Heart left ventricle (tissue), 16 donors: Measurements from ENCODE around the gene THADA. TPM values are rescaled to one million over a fixed set of nuclear protein-coding genes. Genes with fewer than 3 reads are reported as not detected.
A peak's percentile ranks its signal among the peaks of the same experiment; 100 is the strongest.

Experiments used
- ATAC-seq, 4 donors: fragments of 200-7000 bp; cut with Tn5 transposase; one replicate each; pipeline ENCODE4 v1.9.1; 2020 to 2022; ENCODE audit warnings: moderate library complexity in 4 of 4, mild to moderate bottlenecking in 3 of 4, moderate number of reproducible peaks in 1 of 4
- DNase-seq, 5 donors: peaks; one replicate each; pipeline ENCODE4 v3.0.0-alpha.2; 2020
- H3K27ac ChIP-seq, 12 donors: fragments of 200-600 bp; sonication (generic) in 4 of 12; one replicate each; pipeline versions ENCODE4 v1.5.0 to v1.8.0; 2016 to 2022; ENCODE audit warnings: mild to moderate bottlenecking in 2 of 12
- H3K27me3 ChIP-seq, 9 donors: fragments of 200-600 bp; sonication (generic) in 2 of 9; one replicate each; pipeline versions ENCODE4 v1.5.1 to v1.8.0; 2016 to 2022; ENCODE audit warnings: mild to moderate bottlenecking in 3 of 9
- H3K36me3 ChIP-seq, 9 donors: fragments of 200-600 bp; sonication (generic) in 2 of 9; one replicate each; pipeline versions ENCODE4 v1.5.0 to v1.8.0; 2018 to 2022; ENCODE audit warnings: mild to moderate bottlenecking in 2 of 9
- H3K4me1 ChIP-seq, 12 donors: fragments of 200-600 bp; sonication (generic) in 4 of 12; one replicate each; pipeline versions ENCODE4 v1.5.0 to v1.8.0; 2016 to 2022; ENCODE audit warnings: mild to moderate bottlenecking in 3 of 12
- H3K4me3 ChIP-seq, 12 donors: fragments of 200-600 bp; sonication (generic) in 4 of 12; one replicate each; pipeline versions ENCODE4 v1.5.0 to v1.8.0; 2017 to 2022; ENCODE audit warnings: mild to moderate bottlenecking in 9 of 12, moderate library complexity in 4 of 12
- H3K9me3 ChIP-seq, 12 donors: fragments of 200-600 bp; sonication (generic) in 4 of 12; one replicate each; pipeline versions ENCODE4 v1.5.0 to v1.8.0; 2016 to 2022; ENCODE audit warnings: mild to moderate bottlenecking in 1 of 12
- CTCF ChIP-seq, 12 donors: fragments of 200-600 bp; sonication (generic) in 4 of 12; IDR thresholded peaks; one replicate each; pipeline versions ENCODE4 v1.5.0 to v1.8.0; 2018 to 2022; ENCODE audit warnings: antibody characterized with exemption in 12 of 12, mild to moderate bottlenecking in 5 of 12
- POLR2A ChIP-seq, 2 donors: fragments of 450-650 bp; IDR thresholded peaks; one replicate each; pipeline ENCODE4 v1.6.1; 2017; ENCODE audit warnings: antibody characterized with exemption in 2 of 2, mild to moderate bottlenecking in 2 of 2, moderate library complexity in 2 of 2
- WGBS, 4 donors: extraction: QIAGEN DNeasy Blood & Tissue Kit in 2 of 4; methylation state at CpG; one replicate each; pipeline versions ENCODE4 v1.1.5 to v1.1.7; 2013 to 2018; 5-methylcytosine and 5-hydroxymethylcytosine counted together
- intact Hi-C, 10 donors: fragments of 100-400 bp; cut with DNase I; formaldehyde crosslinking; loops; one replicate each; pipeline versions ENCODE4 v1.11.1 to v1.14.2; 2022
- polyA plus RNA-seq, 2 donors: library from polyadenylated mRNA; stranded (reverse); fragments of 200-250 nt; gene quantifications; one replicate each; pipeline ENCODE4 v1.2.3, GENCODE V29; 2013
- total RNA-seq, 9 donors: library from RNA; depleted of rRNA in 2 of 9; stranded (reverse); fragments of >200 nt in 2 of 9; fragmentation: NEBNext Ultra II Directional in 3 of 9; extraction: Animal tissue kit (Norgen Biotek cat#: 25700) in 3 of 9; gene quantifications; one replicate each; pipeline versions ENCODE4 v1.1.0 to v1.2.4, GENCODE V29; 2016 to 2023
- donor health status: ischemic (EF 13 %, LVEDD 7.1; RV severe dilation, severe dysfunction).
- donor health status: healthy with polysubstance abuse.
- donor health status: DM: no; HTN: yes; CAD: no.
- donor health status: DM: no; HTN: no; CAD: no.
- donor health status: ischemic (EF 25% LVEDD 6.9; RV normal size, moderate dysfunction).
- donor health status: ischemic (EF 25% LVEDD 5.7; RV mildly dilated, moderate dysfunction).
- donor health status: healthy.
- donor health status: DM: yes; HTN: yes; CAD: no.
- donor health status: ischemic (EF 35%, LVEDD 5.7; RV mildly dilated, moderate dysfunction).
- donor health status: nonischemic (EF 11% LVEDD 7.7; RV severe dilation, severe dysfunction).
- donor health status: DM: yes; HTN: yes; CAD: no.
- donor health status: PGD.
- donor health status: ischemic (EF 29% LVEDD 5.4; RV normal size, mild dysfunction).
- donor health status: nonischemic (EF 23%, LVEDD 6.1; RV moderate dilation, normal function).

Gene THADA
- total and polyA plus RNA-seq, 11 donors, result 6.8 to 21.4 (median 13.0) TPM

- intact Hi-C loops, result no loop called here
- Histone ChIP-seq H3K4me1 (peaks cover 0 to 21% (median 0%) of the 10 kb centered on the region in 12 donors), H3K36me3 (peaks cover 0 to 13% (median 0%) of the 10 kb centered on the region in 9 donors), H3K4me3 (no peak overlapping the region), H3K27ac (peak overlapping the region in 1 of 12 donors; percentile 44), H3K27me3 (no peaks in the 10 kb centered on the region), H3K9me3 (peaks cover 0 to 11% (median 0%) of the 10 kb centered on the region in 12 donors)
- ATAC-seq (no peak), DNase-seq (no peak)
- TF ChIP-seq CTCF (IDR thresholded peaks at IDR 0.05) (no peak), POLR2A (IDR thresholded peaks at IDR 0.05) (no peak)
- 92 to 100% (median 99%) methylated on average over 1 of the region's 1 CpG for WGBS, 4 donors
Observed at GRCh38 chr2:43525506-43525905, 70.3 kb downstream of the THADA start.

- WGBS, 4 donors, result 88 to 93% (median 90%) methylated on average over 3 of the region's 3 CpGs
- DNase-seq (no peak), ATAC-seq (no peak)
- peaks cover 2 to 32% (median 10%) of the 10 kb centered on the region in 12 donors for H3K4me1 ChIP-seq
- intact Hi-C loops, result no loop called here
- H3K27me3 ChIP-seq, result no peaks in the 10 kb centered on the region
- H3K4me3 ChIP-seq, result no peak overlapping the region
- H3K36me3 ChIP-seq, result peaks cover 0 to 13% (median 0%) of the 10 kb centered on the region in 9 donors
- peaks cover 0 to 11% (median 0%) of the 10 kb centered on the region in 12 donors for H3K9me3 ChIP-seq
- TF ChIP-seq POLR2A (IDR thresholded peaks at IDR 0.05) (no peak), CTCF (IDR thresholded peaks at IDR 0.05) (peak in 6 of 12 donors; percentile 13 to 30 (median 28))
- peak overlapping the region in 2 of 12 donors; percentile 32 to 44 for H3K27ac ChIP-seq
Observed at GRCh38 chr2:43524177-43524965, 71.5 kb downstream of the THADA start.

GRCh38 chr2:43522177-43522576 is 73.7 kb downstream of the THADA start:
- intact Hi-C loops, result no loop called here

More at GRCh38 chr2:43522177-43522576, 73.7 kb downstream of the THADA start:
- DNase-seq (no peak), ATAC-seq (no peak)
- H3K27me3 ChIP-seq, result no peaks in the 10 kb centered on the region
- H3K4me3 ChIP-seq, result no peak overlapping the region
- H3K36me3 ChIP-seq, result peaks cover 0 to 13% (median 0%) of the 10 kb centered on the region in 9 donors
- peaks cover 2 to 50% (median 28%) of the 10 kb centered on the region in 12 donors for H3K4me1 ChIP-seq
- peaks cover 0 to 11% (median 0%) of the 10 kb centered on the region in 12 donors for H3K9me3 ChIP-seq
- no peak overlapping the region for H3K27ac ChIP-seq
- TF ChIP-seq CTCF (IDR thresholded peaks at IDR 0.05), result no peak
- no peak for TF ChIP-seq POLR2A (IDR thresholded peaks at IDR 0.05)
